Left lung (tissue), 14 donors: ENCODE data around the gene ACTA1. TPM values are rescaled to one million over a fixed set of nuclear protein-coding genes. Genes with fewer than 3 reads are reported as not detected.
A peak's percentile ranks its signal among the peaks of the same experiment; 100 is the strongest.

Experiments
- ATAC-seq: fragments of 200-7000 bp; cut with Tn5 transposase; one replicate; pipeline ENCODE4 v1.9.1; 2020; ENCODE audit warnings: moderate library complexity
- DNase-seq, 4 donors: peaks; one replicate each; pipeline ENCODE4 v3.0.0-alpha.2; 2013 to 2020
- H3K27ac ChIP-seq, 2 donors: fragments of 200-600 bp; sonication (generic) in 1 of 2; one replicate each; pipeline versions ENCODE4 v1.5.0 to v1.8.0; 2020 to 2021
- H3K27me3 ChIP-seq, 2 donors: fragments of 200-600 bp; sonication (generic) in 1 of 2; one replicate each; pipeline versions ENCODE4 v1.5.0 to v1.8.0; 2020 to 2021
- H3K36me3 ChIP-seq, 2 donors: fragments of 200-600 bp; sonication (generic) in 1 of 2; one replicate each; pipeline versions ENCODE4 v1.5.0 to v1.8.0; 2020 to 2021
- H3K4me1 ChIP-seq, 2 donors: fragments of 200-600 bp; one replicate each; pipeline ENCODE4 v1.8.0; 2021
- H3K4me3 ChIP-seq, 2 donors: fragments of 200-600 bp; sonication (generic) in 1 of 2; one replicate each; pipeline versions ENCODE4 v1.5.0 to v1.8.0; 2020 to 2021; ENCODE audit warnings: mild to moderate bottlenecking in 1 of 2
- H3K9me3 ChIP-seq, 2 donors: fragments of 200-600 bp; sonication (generic) in 1 of 2; one replicate each; pipeline versions ENCODE4 v1.5.0 to v1.8.0; 2020 to 2021
- intact Hi-C, 2 donors: fragments of 100-400 bp; cut with DNase I; formaldehyde crosslinking; loops; one replicate each; pipeline versions ENCODE4 v1.11.2 to v1.14.2; 2022
- long read RNA-seq, 12 donors: library from polyadenylated mRNA in 2 of 12; unstranded in 2 of 12; transcript quantifications; one replicate each; pipeline ENCODE4 v2.0.0 and lab custom pipeline, GENCODE V29; 2019 to 2026
- polyA plus RNA-seq, 6 donors: library from polyadenylated mRNA; unstranded; fragments of 120-200 nt; gene quantifications; one replicate each; pipeline ENCODE4 v1.2.1, GENCODE V29; 2013; ENCODE audit not compliant: insufficient read length in 6 of 6
- total RNA-seq, 2 donors: library from RNA; stranded (reverse); fragmentation: NEBNext Ultra II Directional; extraction: Animal tissue kit (Norgen Biotek cat#: 25700); gene quantifications; one replicate each; pipeline ENCODE4 v1.2.1, GENCODE V29; 2021
- TF ChIP-seq, protein P1 (sequence below), 2 donors: fragments of 200-600 bp; sonication (generic) in 1 of 2; IDR thresholded peaks; one replicate each; pipeline versions ENCODE4 v1.5.0 to v1.8.0; 2021; ENCODE audit warnings: antibody characterized with exemption in 2 of 2
- donor health status: DM: no; HTN: yes; CAD: no.
- donor health status: DM: no; HTN: no; CAD: no.

ACTA1 gene
- total RNA-seq (1 to 10 TPM in 1 of 2 donors, under 1 TPM in 1; 0.52 to 1.2 TPM), polyA plus RNA-seq (1 to 10 TPM in 3 of 6 donors, under 1 TPM in 3; 0.40 to 1.4 (median 0.98) TPM)
- long read RNA-seq, donor 1, result 0 reads
- long read RNA-seq, donor 2, result 0 reads
- long read RNA-seq, donor 3, result 0 reads
- long read RNA-seq, donor 4, result 0 reads
- long read RNA-seq, donor 5, result 0 reads
- long read RNA-seq, donor 6, transcript ACTA1-202 (7 exons, 1,491 nt), result major isoform, 16 of 16 reads
- long read RNA-seq, donor 6, partial matches to known transcripts, result 0 of 16 reads
- long read RNA-seq, donor 6, other reads (novel, unspliced or antisense), result 0 of 16 reads
- long read RNA-seq, donor 7, result 0 reads
- long read RNA-seq, donor 8, transcript ACTA1-202 (7 exons, 1,491 nt), result major isoform, 9 of 14 reads
- long read RNA-seq, donor 8, partial matches to known transcripts, result 5 of 14 reads
- long read RNA-seq, donor 8, other reads (novel, unspliced or antisense), result 0 of 14 reads
- long read RNA-seq, donor 9, transcript ACTA1-202 (7 exons, 1,491 nt), result major isoform, 10 of 10 reads
- long read RNA-seq, donor 9, partial matches to known transcripts, result 0 of 10 reads
- long read RNA-seq, donor 9, other reads (novel, unspliced or antisense), result 0 of 10 reads
- long read RNA-seq, donor 10, partial matches to known transcripts, result 0 of 2 reads
- long read RNA-seq, donor 10, other reads (novel, unspliced or antisense), result 0 of 2 reads
- long read RNA-seq, donor 11, result 0 reads
- long read RNA-seq, donor 12, partial matches to known transcripts, result 0 of 1 reads
- long read RNA-seq, donor 12, other reads (novel, unspliced or antisense), result 0 of 1 reads

DNA sequence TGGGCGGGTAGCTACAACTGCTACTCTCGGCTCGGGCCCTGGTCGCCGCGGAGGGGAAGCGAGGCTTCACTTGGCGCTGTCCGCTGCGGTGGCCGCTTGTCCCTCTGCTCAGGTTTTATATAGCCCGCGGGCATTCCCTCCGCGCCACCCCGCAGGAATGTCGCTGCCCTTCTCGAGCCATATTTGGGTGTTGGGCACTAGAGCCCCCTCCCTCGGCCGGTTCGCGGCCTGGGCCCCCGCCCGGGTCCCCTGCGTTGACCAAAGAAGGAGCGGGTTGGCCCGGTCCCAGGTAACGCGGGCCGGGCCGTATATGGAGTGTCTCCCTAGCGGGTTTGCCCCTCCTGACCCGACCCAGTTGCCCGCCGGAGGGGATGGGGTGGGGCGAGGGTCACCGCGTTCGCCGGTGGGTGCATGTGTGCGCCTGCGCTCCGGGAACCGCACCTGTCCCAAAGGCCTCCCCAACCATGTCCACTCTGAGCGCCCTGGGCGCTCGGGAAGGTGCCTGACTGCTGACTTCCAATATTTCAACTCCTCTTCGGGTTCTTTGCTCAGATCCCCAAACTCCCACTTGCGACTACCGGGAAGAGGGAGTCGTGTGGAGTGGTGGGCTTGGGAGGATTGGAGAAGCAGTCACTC, at the start of gene ACTA1:
Gene ACTA1, minus strand, starts transcription at position 90 of the 636 bp plus-strand sequence. CDS start 979 bp downstream, outside the sequence.
- peaks cover 14 to 22% of the 10 kb centered on the region in 2 donors for H3K4me1 ChIP-seq
- TF ChIP-seq, protein P1, sequence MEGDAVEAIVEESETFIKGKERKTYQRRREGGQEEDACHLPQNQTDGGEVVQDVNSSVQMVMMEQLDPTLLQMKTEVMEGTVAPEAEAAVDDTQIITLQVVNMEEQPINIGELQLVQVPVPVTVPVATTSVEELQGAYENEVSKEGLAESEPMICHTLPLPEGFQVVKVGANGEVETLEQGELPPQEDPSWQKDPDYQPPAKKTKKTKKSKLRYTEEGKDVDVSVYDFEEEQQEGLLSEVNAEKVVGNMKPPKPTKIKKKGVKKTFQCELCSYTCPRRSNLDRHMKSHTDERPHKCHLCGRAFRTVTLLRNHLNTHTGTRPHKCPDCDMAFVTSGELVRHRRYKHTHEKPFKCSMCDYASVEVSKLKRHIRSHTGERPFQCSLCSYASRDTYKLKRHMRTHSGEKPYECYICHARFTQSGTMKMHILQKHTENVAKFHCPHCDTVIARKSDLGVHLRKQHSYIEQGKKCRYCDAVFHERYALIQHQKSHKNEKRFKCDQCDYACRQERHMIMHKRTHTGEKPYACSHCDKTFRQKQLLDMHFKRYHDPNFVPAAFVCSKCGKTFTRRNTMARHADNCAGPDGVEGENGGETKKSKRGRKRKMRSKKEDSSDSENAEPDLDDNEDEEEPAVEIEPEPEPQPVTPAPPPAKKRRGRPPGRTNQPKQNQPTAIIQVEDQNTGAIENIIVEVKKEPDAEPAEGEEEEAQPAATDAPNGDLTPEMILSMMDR (IDR thresholded peaks at IDR 0.05), result no peak
- H3K9me3 ChIP-seq, result no peaks in the 10 kb centered on the region
- no peak within 1 kb of the TSS for H3K4me3 ChIP-seq
- no peak within 1 kb of the TSS for H3K27ac ChIP-seq
- H3K27me3 ChIP-seq, result peaks cover 60 to 82% of the 10 kb centered on the region in 2 donors
- no peaks in the 10 kb centered on the region for H3K36me3 ChIP-seq
- ATAC-seq, result no peak
- intact Hi-C loops, result no loop called here
- peak in 1 of 4 donors; percentile 79 for DNase-seq

DNA sequence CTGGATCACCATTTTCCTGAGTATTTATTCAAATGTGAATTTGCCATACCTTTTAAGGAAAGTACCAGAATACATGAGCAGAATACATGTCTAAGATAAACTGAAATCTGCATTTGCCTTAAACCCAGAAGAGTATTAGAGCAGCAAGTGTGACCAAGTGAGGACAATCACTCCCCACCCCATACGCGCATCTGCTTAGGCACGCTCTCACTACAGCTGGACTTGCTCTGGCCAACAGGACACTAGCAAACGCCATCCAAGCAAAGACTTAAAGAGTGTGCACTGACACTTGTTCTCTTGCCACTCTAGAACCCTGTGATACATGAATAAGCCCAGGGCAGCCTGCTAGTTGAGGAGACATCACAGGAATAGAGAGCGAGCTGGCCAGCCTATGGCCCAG, 48.6 kb upstream of the ACTA1 start:
- peaks cover 0 to 73% of the 10 kb centered on the region in 2 donors for H3K36me3 ChIP-seq
- H3K4me1 ChIP-seq, result no peaks in the 10 kb centered on the region

DNA sequence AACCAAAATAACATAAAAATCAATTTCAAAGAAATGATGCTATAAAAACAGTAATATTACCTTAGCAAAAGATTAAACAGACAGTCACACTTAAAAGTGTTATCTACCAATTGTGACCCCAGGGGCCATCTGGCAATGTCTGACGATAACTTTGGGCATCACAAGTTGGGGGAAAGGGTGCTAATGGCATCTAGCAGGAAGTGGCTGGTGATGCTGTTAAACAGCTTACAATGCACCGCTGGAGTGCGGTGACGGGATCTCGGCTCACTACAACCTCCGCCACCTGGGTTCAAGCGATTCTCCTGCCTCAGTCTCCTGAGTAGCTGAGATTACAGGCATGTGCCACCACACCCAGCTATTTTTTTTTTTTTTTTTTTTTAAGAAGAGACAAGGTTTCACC, 46.6 kb upstream of the ACTA1 start:
- no peak overlapping the region for H3K27ac ChIP-seq
- DNase-seq, result no peak
- no peaks in the 10 kb centered on the region for H3K4me1 ChIP-seq
- no peak overlapping the region for H3K4me3 ChIP-seq
- no peaks in the 10 kb centered on the region for H3K27me3 ChIP-seq
- ATAC-seq, result no peak
- intact Hi-C loops, result no loop called here
- no peaks in the 10 kb centered on the region for H3K9me3 ChIP-seq
- H3K36me3 ChIP-seq, result peaks cover 0 to 73% of the 10 kb centered on the region in 2 donors
- TF ChIP-seq, protein P1 (IDR thresholded peaks at IDR 0.05), result no peak

More for the DNA sequence above, 48.6 kb upstream of the ACTA1 start:
- no peaks in the 10 kb centered on the region for H3K9me3 ChIP-seq
- H3K27me3 ChIP-seq, result no peaks in the 10 kb centered on the region
- no peak for ATAC-seq
- intact Hi-C loops, result no loop called here
- TF ChIP-seq, protein P1 (IDR thresholded peaks at IDR 0.05), result no peak
- no peak overlapping the region for H3K27ac ChIP-seq
- DNase-seq, result no peak
- H3K4me3 ChIP-seq, result no peak overlapping the region

DNA sequence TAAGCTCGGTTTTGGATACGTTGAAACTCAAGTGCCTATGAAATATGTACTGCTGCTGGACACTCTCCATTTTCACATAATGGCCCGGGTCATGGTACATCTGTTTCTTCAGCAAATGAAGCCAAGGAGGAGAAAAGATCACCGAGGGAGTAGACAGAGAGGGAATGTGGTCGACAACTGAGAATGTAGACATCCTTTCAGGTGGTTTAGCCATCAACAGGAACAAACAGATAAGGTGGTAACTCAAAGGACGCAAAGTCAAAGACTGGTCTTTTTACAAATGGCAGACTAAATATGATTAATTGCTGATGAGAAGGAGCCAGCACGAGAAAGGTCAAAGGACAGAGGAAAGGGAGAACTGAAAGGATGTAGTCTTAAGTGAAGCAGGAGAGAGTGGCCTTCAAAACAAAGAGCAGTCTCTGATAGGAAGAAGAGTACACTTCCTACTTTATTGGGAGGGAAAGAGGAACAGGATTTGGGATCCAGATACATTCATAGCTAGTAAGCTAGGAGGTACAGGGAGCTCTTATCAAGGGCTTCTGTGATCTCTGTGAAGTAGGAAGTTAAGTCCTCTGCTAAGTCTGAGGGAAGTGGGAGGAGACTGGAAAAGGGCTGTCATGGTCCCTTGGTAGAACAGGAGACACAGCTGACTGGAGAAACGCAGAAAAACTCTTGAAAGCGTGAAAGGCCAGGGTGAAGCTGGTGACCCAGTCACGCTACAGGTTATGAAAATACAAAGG, 45.9 kb upstream of the ACTA1 start:
- no peaks in the 10 kb centered on the region for H3K9me3 ChIP-seq
- intact Hi-C loops, result loop anchor here in 1 of 2 donors (10.0 kb wide), 1 partner anchor 225 kb away; no protein-coding TSS in a partner anchor
- ATAC-seq (no peak), DNase-seq (no peak)
- H3K27me3 ChIP-seq, result no peaks in the 10 kb centered on the region
- peaks cover 0 to 73% of the 10 kb centered on the region in 2 donors for H3K36me3 ChIP-seq
- TF ChIP-seq, protein P1 (IDR thresholded peaks at IDR 0.05), result no peak
- H3K27ac ChIP-seq, result no peak overlapping the region
- no peaks in the 10 kb centered on the region for H3K4me1 ChIP-seq
- no peak overlapping the region for H3K4me3 ChIP-seq
